ENCODE results near the gene SUSD3. TPM values are rescaled to one million over a fixed set of nuclear protein-coding genes. Genes with fewer than 3 reads are reported as not detected.
"Not testable (repeated sequence)": the region's sequence is repeated elsewhere in the genome, so short reads cannot be mapped to it uniquely, and the experiment has no call there.

SUSD3 gene
- total RNA-seq, 3 donors from 2014 or later, result 1.3 to 52.4 (median 45.9) TPM

DNA sequence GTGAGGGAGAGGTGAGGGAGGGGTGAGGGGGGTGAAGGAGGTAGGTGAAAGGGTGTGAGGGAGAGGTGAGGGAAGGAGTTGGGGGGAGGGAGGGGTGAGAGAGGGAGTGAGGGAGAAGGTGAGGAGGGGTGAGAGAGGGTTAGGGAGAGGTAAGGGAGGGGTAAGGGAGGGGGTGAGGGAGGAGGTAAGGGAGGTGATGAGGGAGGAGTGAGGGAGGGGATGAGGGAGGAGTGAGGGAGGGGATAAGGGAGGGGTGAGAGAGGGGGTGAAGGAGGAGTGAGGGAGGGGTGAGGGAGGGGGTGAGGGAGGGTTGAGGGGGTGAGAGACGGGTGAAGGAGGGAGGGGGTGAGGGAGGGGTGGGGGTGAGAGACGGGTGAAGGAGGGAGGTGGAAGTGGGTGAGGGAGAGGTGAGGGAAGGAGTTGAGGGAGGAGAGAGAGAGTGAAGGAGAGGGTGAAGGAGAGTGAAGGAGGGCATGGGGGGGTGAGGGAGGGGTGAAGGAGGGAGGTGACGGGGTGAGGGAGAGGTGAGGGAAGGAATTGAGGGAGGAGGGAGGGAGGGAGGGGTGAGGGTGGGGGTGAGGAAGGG lies 57.1 kb downstream of the SUSD3 start:
- TF ChIP-seq POLR2A (IDR thresholded peaks at IDR 0.05) (no peak), POLR2AphosphoS5 (IDR thresholded peaks at IDR 0.05) (no peak)
- TF ChIP-seq, protein P1, sequence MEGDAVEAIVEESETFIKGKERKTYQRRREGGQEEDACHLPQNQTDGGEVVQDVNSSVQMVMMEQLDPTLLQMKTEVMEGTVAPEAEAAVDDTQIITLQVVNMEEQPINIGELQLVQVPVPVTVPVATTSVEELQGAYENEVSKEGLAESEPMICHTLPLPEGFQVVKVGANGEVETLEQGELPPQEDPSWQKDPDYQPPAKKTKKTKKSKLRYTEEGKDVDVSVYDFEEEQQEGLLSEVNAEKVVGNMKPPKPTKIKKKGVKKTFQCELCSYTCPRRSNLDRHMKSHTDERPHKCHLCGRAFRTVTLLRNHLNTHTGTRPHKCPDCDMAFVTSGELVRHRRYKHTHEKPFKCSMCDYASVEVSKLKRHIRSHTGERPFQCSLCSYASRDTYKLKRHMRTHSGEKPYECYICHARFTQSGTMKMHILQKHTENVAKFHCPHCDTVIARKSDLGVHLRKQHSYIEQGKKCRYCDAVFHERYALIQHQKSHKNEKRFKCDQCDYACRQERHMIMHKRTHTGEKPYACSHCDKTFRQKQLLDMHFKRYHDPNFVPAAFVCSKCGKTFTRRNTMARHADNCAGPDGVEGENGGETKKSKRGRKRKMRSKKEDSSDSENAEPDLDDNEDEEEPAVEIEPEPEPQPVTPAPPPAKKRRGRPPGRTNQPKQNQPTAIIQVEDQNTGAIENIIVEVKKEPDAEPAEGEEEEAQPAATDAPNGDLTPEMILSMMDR (IDR thresholded peaks at IDR 0.05), result no peak
- no peaks in the 10 kb centered on the region for H3K9me3 ChIP-seq
- DNase-seq (ENCODE audit: low spot score in 2 of 2), result peak in 1 of 2 donors; percentile 25
- intact Hi-C loops (cut with DNase I; ENCODE audit: low total_unique reads), result no loop called here
- H3K4me1 ChIP-seq, result peaks cover 5 to 8% of the 10 kb centered on the region in 2 donors
- H3K27ac ChIP-seq, result peak overlapping the region; percentile 73 to 89
- H3K27me3 ChIP-seq, result no peaks in the 10 kb centered on the region
- peak overlapping the region in 1 of 3 donors; percentile 7 for H3K4me3 ChIP-seq
- no peaks in the 10 kb centered on the region for H3K36me3 ChIP-seq

DNA sequence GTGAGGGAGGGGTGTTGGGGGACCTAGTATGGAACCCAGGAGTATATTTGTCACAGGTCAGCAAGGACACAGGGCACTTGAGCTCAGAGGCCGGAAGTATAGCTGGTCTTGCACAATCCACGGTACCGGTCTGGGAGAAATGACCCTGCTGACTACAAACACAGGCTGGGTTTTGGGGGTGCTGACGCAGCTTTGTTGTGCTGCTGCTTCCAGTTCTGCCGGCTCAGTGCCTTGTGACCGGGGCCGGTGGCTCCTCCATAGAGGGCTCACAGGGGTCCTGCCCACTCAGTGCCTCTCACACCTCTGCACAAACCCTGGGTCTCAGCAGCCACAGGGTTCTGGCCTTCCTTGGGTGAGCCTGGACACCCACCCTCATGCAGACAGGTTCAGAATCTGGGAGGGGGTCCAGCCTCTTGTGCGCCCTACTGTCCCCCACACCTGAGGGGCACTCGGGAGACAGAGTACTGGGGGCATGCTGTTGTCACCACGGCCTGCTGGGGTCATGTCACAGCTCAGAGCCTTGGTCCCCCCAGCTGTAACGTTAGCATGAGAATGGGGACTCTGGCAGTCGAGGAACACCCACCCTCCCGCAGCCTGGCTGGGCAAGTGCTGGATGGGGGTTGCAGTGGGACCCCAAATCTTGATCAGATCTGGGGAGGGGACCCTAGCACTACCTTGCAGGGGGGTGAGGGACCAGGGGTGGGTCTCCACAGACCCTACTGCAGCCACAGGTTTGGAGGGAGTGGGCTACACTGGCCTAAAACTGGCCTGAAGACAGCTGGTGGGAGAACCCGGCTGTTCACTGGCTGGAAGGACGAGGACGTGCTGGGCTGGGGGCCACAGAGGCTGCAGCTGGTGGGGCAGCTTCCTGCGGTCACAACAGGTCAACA lies 57.8 kb downstream of the SUSD3 start:
- TF ChIP-seq POLR2AphosphoS5 (IDR thresholded peaks at IDR 0.05) (peak in 2 of 3 donors; percentile 55), POLR2A (IDR thresholded peaks at IDR 0.05) (no peak)
- Histone ChIP-seq H3K27ac (peak overlapping the region; percentile 73 to 89), H3K36me3 (no peaks in the 10 kb centered on the region), H3K27me3 (no peaks in the 10 kb centered on the region), H3K4me3 (peak overlapping the region in 1 of 3 donors; percentile 7), H3K9me3 (no peaks in the 10 kb centered on the region), H3K4me1 (peaks cover 5 to 8% of the 10 kb centered on the region in 2 donors)
- intact Hi-C loops (cut with DNase I; ENCODE audit: low total_unique reads), result no loop called here
- peak; percentile 57 to 70 for DNase-seq (ENCODE audit: low spot score in 2 of 2)

DNA sequence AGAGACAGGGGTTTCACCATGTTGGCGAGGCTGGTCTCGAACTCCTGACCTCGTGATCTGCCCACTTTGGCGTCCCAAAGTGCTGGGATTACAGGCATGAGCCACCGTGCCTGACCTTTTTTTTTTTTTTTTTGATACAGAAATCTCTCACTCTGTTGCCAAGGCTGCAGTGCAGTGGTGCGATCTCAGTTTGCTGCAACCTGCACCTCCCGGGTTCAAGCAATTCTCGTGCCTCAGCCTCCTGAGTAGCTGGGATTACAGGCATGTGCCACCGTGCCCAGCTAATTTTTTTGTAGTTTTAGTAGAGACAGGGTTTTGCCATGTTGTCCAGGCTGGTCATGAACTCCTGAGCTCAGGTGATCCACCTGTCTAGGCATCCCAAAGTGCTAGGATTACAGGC lies 59.0 kb downstream of the SUSD3 start:
- H3K4me1 ChIP-seq; H3K27me3 ChIP-seq; DNase-seq (ENCODE audit: low spot score in 2 of 2); H3K4me3 ChIP-seq; H3K36me3 ChIP-seq; H3K9me3 ChIP-seq; intact Hi-C loops (cut with DNase I; ENCODE audit: low total_unique reads); H3K27ac ChIP-seq: not testable (repeated sequence)

DNA sequence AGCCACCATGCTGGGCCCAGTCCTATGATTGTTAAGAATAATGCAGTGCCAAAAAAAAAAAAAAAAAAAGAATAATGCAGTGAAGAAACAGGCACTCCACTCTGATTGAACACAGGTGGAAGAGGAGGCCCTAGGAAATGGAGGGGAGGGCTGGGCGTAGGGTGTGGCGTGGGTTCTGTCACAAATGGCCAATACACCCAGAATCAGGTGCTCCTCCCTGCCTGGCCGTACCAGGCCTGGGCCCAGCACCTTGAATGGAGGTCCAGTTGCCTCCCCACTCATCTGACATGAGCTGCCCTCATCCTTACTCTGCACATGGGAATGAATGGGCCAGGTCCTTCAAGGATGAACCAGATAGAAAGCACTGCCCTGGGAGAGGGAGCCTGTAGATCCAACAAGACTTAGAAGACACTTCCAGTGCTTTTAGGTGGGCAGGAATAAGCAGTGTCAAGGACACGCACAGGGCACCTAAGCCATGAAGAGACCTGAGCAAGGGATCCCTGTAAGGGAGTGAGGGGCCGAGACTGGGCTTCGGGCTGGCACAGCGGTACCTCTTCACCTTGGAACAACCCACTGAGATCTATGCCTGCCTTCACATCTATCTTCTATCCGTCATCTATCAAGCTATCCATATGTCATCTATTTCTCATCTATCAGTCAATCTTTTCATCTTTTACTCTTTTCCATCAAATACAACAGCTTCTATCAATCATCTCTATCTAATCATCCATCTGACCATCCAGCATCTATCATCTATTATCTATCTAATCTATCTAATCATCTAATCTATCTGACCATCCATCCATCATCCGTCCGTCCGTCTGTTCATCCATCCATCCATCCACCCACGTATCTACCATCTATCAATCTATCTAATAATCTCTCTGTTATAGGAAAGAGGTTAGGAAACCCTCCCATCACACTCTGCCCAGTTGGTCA lies 59.7 kb downstream of the SUSD3 start:
- Histone ChIP-seq H3K27me3 (no peaks in the 10 kb centered on the region), H3K36me3 (no peaks in the 10 kb centered on the region), H3K9me3 (no peaks in the 10 kb centered on the region), H3K4me1 (peaks cover 5 to 8% of the 10 kb centered on the region in 2 donors), H3K4me3 (no peak overlapping the region), H3K27ac (peak overlapping the region in 1 of 2 donors; percentile 83)
- DNase-seq (ENCODE audit: low spot score in 2 of 2), result peak in 1 of 2 donors; percentile 24
- TF ChIP-seq, protein P1 (IDR thresholded peaks at IDR 0.05), result no peak
- no peak for TF ChIP-seq POLR2AphosphoS5 (IDR thresholded peaks at IDR 0.05)
- TF ChIP-seq POLR2A (IDR thresholded peaks at IDR 0.05), result no peak
- intact Hi-C loops (cut with DNase I; ENCODE audit: low total_unique reads), result no loop called here

DNA sequence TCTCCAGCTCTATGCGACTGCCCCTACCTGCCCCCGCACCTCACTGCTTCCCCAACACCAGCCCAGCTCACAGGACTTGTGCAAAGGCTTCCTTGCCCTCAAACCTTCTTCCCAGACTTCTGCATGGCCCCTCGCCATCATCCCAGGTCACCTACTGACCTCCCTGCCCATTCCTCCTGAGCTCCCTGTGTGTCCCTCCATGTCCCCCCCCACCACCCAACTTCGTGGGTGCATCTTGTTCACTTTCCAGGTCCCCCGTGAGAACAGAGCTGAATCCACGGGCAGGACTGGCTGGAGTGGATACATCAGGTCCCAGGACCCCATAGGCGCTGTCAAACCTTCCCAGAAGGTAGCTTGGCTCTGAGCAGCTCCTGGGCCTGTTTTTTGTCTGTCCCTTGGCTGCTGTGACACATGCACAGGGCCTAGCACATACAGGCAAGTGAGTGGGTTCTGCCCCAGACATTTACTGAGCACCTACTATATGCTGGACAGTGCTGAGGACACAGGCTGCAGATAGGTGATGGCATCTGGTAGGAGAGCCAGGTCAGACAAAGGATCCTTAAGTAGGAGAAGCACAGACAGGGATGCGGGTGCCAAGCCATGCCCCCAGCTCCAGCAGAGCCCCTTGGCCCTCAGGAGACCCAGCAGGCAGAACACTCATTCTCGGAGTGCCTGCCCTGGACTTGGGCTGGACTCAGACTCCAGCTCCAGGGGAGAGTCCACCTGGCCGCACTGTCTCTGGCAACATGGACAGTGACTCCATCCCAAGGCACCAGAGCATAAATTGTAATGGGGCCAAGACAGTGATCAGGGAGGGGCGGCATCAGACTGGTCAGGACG lies 60.6 kb downstream of the SUSD3 start:
- peaks cover 5 to 8% of the 10 kb centered on the region in 2 donors for H3K4me1 ChIP-seq
- H3K27ac ChIP-seq, result peak overlapping the region; percentile 69 to 83
- no peaks in the 10 kb centered on the region for H3K9me3 ChIP-seq
- peak in 1 of 2 donors; percentile 49 for DNase-seq (ENCODE audit: low spot score in 2 of 2)
- H3K36me3 ChIP-seq, result no peaks in the 10 kb centered on the region
- H3K27me3 ChIP-seq, result no peaks in the 10 kb centered on the region
- intact Hi-C loops (cut with DNase I; ENCODE audit: low total_unique reads), result no loop called here
- no peak for TF ChIP-seq POLR2AphosphoS5 (IDR thresholded peaks at IDR 0.05)
- no peak for TF ChIP-seq POLR2A (IDR thresholded peaks at IDR 0.05)
- TF ChIP-seq, protein P1 (IDR thresholded peaks at IDR 0.05), result no peak
- H3K4me3 ChIP-seq, result no peak overlapping the region

All from breast epithelium (tissue), 4 donors.